Activated CD8-positive, alpha-beta T cell treated with anti-CD3 and anti-CD28 coated beads, Interleukin-2, amount 10 ng/mL, durations not matched to agents 7 days and 5 days (primary cell): ENCODE measurements around the gene FASTK. TPM values are rescaled to one million over a fixed set of nuclear protein-coding genes. Genes with fewer than 3 reads are reported as not detected.

ENCODE experiments used
- ATAC-seq: fragments of 150-1000 bp; cut with Tn5 transposase; one replicate; pipeline ENCODE4 v1.10.0; 2021; ENCODE audit warnings: moderate library complexity
- CTCF ChIA-PET: fragments of 350-600 bp; sonication (Branson Sonifier 250); formaldehyde crosslinking; loops from one replicate; lab custom pipeline; 2021; ENCODE audit warnings: antibody characterized with exemption; lab: Charles Lee
- POLR2A ChIA-PET: fragments of 350-600 bp; sonication (Branson Sonifier 250); formaldehyde crosslinking; loops from one replicate; lab custom pipeline; 2021; ENCODE audit warnings: antibody characterized with exemption; lab: Charles Lee
- DNase-seq: peaks from one replicate; pipeline ENCODE4 v3.0.0-alpha.2; 2020
- H3K27ac Mint-ChIP-seq: one replicate; pipeline ENCODE4 v1.8.0; 2021; ENCODE audit warnings: mild to moderate bottlenecking, mixed read lengths
- H3K27me3 Mint-ChIP-seq: one replicate; pipeline ENCODE4 v1.8.0; 2021; ENCODE audit warnings: low read depth, mixed read lengths
- H3K36me3 Mint-ChIP-seq: one replicate; pipeline ENCODE4 v1.8.0; 2021; ENCODE audit warnings: low read depth, mixed read lengths
- H3K4me1 Mint-ChIP-seq: one replicate; pipeline ENCODE4 v1.8.0; 2021; ENCODE audit warnings: low read depth, mixed read lengths
- H3K4me3 Mint-ChIP-seq: one replicate; pipeline ENCODE4 v1.8.0; 2021; ENCODE audit warnings: mild to moderate bottlenecking, mixed read lengths
- H3K9me3 Mint-ChIP-seq: one replicate; pipeline ENCODE4 v1.8.0; 2022; ENCODE audit warnings: mixed read lengths; ENCODE audit not compliant: insufficient read depth
- total RNA-seq, 2 experiments: library from RNA; stranded (reverse); gene quantifications; one replicate each; pipeline ENCODE4 v1.2.3, GENCODE V29; 2021

Gene FASTK
- total RNA-seq, 2 experiments from 2014 or later = 81.8 to 88.1 TPM

- Mint-ChIP-seq H3K4me1 (peaks cover 48% of the 10 kb centered on the region), H3K27ac (peak within 1 kb of the TSS; percentile 82), H3K27me3 (peaks cover 30% of the 10 kb centered on the region), H3K4me3 (peak within 1 kb of the TSS; percentile 80), H3K36me3 (peaks cover 6% of the 10 kb centered on the region), H3K9me3 (no peaks in the 10 kb centered on the region)
- POLR2A ChIA-PET = no interaction called here
- ATAC-seq (peak; percentile 25), DNase-seq (peak; percentile 54)
- CTCF ChIA-PET = interaction anchor here (1.2 to 1.4 kb wide), 3 partner anchors 25 to 100 kb away, joined by 4 to 10 read pairs (median 4); partner anchors contain the start of gene ABCB8
Measured at GRCh38 chr7:151085691-151086620, 5.3 kb upstream of the FASTK start, which contains the start of gene AGAP3. AGAP3 (plus strand) TSS chr7:151086475; CDS start chr7:151086742, 267 bp downstream.

- Mint-ChIP-seq H3K4me3 (peak overlapping the region; percentile 80), H3K27me3 (peaks cover 30% of the 10 kb centered on the region), H3K27ac (peak overlapping the region; percentile 0), H3K4me1 (peaks cover 52% of the 10 kb centered on the region), H3K9me3 (no peaks in the 10 kb centered on the region), H3K36me3 (peaks cover 6% of the 10 kb centered on the region)
- ChIA-PET POLR2A (no interaction called here), CTCF (interaction anchor here (1.1 to 1.4 kb wide), 4 partner anchors 26 to 100 kb away, joined by 3 to 10 read pairs (median 4); partner anchors contain the start of gene ABCB8)
- no peak for ATAC-seq
- no peak for DNase-seq
Measured at GRCh38 chr7:151085329-151085690, 4.7 kb upstream of the FASTK start.

GRCh38 chr7:151083824-151084160, 3.2 kb upstream of the FASTK start:
- no peaks in the 10 kb centered on the region for H3K9me3 Mint-ChIP-seq
- POLR2A ChIA-PET = no interaction called here
- peaks cover 59% of the 10 kb centered on the region for H3K4me1 Mint-ChIP-seq
- peak overlapping the region; percentile 87 for H3K4me3 Mint-ChIP-seq
- H3K27me3 Mint-ChIP-seq = peaks cover 23% of the 10 kb centered on the region
- H3K27ac Mint-ChIP-seq = no peak overlapping the region
- ATAC-seq = no peak
- no peak for DNase-seq
- peaks cover 12% of the 10 kb centered on the region for H3K36me3 Mint-ChIP-seq
- CTCF ChIA-PET = no interaction called here

GRCh38 chr7:151083071-151083823, 2.6 kb upstream of the FASTK start, which contains the start of gene TMUB1:
TMUB1 (minus strand) TSS chr7:151083493; CDS start chr7:151082563, 930 bp downstream.
- Mint-ChIP-seq H3K36me3 (peaks cover 14% of the 10 kb centered on the region), H3K27ac (peak within 1 kb of the TSS; percentile 93), H3K4me1 (peaks cover 62% of the 10 kb centered on the region), H3K9me3 (no peaks in the 10 kb centered on the region), H3K27me3 (peaks cover 21% of the 10 kb centered on the region), H3K4me3 (peak within 1 kb of the TSS; percentile 87)
- ChIA-PET CTCF (interaction anchor here (0.6 to 1.3 kb wide), 2 partner anchors 15 to 75 kb away, joined by 3 read pairs; no protein-coding TSS in a partner anchor), POLR2A (interaction anchor here (1.0 to 1.6 kb wide), 2 partner anchors 25 to 28 kb away, joined by 3 to 4 read pairs; no protein-coding TSS in a partner anchor)
- DNase-seq (peak; percentile 87), ATAC-seq (peak; percentile 66)

DNA sequence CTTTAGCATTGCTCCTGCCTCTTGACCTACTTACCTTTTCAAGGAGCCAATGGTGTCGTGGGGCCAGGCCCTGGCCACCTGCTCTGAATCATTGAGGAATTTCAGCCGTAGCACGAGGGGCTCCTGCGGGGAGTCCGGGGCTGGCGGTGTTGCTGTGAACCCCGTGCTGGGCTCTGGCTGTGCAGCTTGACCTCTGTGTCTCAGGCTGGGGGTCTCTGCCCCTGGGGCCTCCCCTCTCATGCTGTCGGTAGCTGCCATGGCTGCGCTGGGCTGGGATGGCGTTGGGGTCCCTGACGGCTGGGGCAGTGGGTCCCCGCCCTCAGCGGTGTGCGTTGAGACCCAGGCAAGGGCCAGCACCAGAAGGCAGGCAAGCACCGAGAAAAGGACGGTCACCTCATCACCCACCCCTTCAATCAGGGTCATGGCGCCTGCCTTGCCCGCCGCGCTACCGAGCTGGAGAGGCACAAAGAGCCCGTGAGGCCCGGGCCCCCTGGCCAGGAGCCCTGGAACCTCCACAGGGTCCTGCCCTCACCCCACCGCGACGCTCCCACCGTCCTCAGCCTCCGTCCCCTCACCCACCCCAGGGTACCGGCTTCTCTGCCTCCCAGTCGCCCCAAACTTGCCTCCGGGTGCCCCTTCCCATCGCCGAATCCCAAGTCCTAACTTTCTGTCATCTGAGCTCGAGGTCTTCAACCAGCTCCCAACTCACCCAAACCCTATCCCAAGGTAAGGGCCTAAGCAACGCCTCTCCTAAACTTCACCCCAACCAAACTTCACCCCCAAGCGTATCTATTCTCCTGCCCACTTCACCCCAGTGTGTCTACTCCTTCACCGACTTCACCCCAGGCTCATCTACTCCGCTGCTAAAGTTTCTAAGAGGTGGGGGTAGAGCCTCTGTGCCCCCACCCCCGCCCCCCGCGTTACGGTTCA, 1.8 kb upstream of the FASTK start:
- Mint-ChIP-seq H3K4me1 (peaks cover 64% of the 10 kb centered on the region), H3K36me3 (peaks cover 19% of the 10 kb centered on the region), H3K27ac (peak overlapping the region; percentile 93), H3K27me3 (peaks cover 18% of the 10 kb centered on the region), H3K9me3 (no peaks in the 10 kb centered on the region), H3K4me3 (peak overlapping the region; percentile 87)
- POLR2A ChIA-PET = interaction anchor here (1.0 to 1.6 kb wide), 2 partner anchors 24 to 29 kb away, joined by 3 to 4 read pairs; no protein-coding TSS in a partner anchor
- DNase-seq (no peak), ATAC-seq (no peak)
- CTCF ChIA-PET = interaction anchor here (0.6 to 1.3 kb wide), 2 partner anchors 14 to 74 kb away, joined by 3 read pairs; no protein-coding TSS in a partner anchor

DNA sequence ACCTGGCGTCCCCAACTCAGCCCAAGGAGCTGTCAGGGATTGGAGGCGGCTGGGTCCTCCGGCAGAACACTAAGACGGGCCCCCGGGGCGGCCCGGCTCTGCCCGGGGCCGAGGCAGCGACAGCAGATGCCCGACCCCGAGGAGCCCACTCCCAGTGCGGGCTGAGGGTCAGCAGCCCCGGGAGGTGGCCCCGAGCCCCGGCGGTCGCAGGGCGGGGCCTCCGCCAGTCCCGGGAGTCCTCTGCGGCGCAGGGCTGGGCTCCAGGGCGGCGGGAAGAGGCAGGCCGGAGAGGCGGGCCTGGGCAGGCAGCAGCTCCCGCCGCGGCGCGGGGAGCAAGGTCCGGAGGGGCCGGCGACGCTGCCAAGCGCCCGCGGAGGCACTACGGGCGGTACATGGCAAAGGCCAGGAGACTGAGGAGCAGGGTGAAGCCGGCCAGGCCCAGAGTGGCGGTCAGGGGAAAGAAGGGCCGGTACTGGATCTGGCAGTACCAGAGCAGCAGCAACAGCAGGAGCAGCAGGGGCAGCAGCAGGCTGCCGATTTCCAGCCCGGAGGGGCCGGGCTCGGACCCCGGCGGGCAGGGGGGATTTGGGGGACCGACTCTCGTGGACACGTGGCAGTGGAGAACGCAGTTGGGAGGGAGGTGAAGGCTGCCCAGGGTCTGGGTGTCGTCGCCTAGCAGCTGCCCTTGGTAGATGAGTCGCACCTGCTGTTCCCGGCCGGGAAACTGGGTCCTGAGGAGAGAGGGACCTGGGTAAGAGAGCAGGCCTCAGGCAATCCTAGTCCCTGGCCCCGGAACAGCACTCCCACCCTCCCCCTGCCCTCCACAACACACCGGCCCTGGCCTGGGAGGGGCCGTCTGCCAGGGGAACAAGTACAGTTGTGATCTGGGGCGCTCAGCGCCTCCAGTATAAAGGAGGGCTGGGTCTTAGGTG, 827 bp upstream of the FASTK start:
- Mint-ChIP-seq H3K4me1 (peaks cover 60% of the 10 kb centered on the region), H3K27ac (peak overlapping the region; percentile 80), H3K9me3 (no peaks in the 10 kb centered on the region), H3K27me3 (peaks cover 14% of the 10 kb centered on the region), H3K36me3 (peaks cover 19% of the 10 kb centered on the region), H3K4me3 (peak overlapping the region; percentile 87)
- no peak for DNase-seq
- ChIA-PET POLR2A (interaction anchor here (0.6 to 1.8 kb wide), 3 partner anchors 23 to 88 kb away, joined by 3 to 5 read pairs (median 3); partner anchors contain the start of gene SLC4A2), CTCF (interaction anchor here (1.0 kb wide), 2 partner anchors 21 to 63 kb away, joined by 4 to 9 read pairs; no protein-coding TSS in a partner anchor)
- ATAC-seq = no peak

GRCh38 chr7:151080067-151080521, 515 bp downstream of the FASTK start:
- ATAC-seq = peak; percentile 9
- Mint-ChIP-seq H3K9me3 (no peaks in the 10 kb centered on the region), H3K4me3 (peak overlapping the region; percentile 82), H3K27me3 (peaks cover 5% of the 10 kb centered on the region), H3K4me1 (peaks cover 50% of the 10 kb centered on the region), H3K36me3 (peaks cover 30% of the 10 kb centered on the region), H3K27ac (peak overlapping the region; percentile 81)
- ChIA-PET CTCF (interaction anchor here (1.0 kb wide), 1 partner anchor 62 kb away, joined by 9 read pairs; no protein-coding TSS in a partner anchor), POLR2A (interaction anchor here (1.0 to 1.8 kb wide), 2 partner anchors 21 to 48 kb away, joined by 3 to 5 read pairs; partner anchors contain the start of gene SLC4A2)
- no peak for DNase-seq

GRCh38 chr7:151079199-151079910, 1.3 kb downstream of the FASTK start:
- POLR2A ChIA-PET = no interaction called here
- CTCF ChIA-PET = no interaction called here
- Mint-ChIP-seq H3K4me1 (peaks cover 46% of the 10 kb centered on the region), H3K27me3 (no peaks in the 10 kb centered on the region), H3K36me3 (peaks cover 34% of the 10 kb centered on the region), H3K27ac (peak overlapping the region; percentile 81), H3K9me3 (no peaks in the 10 kb centered on the region), H3K4me3 (peak overlapping the region; percentile 82)
- DNase-seq = no peak
- no peak for ATAC-seq
